ENCODE data around the gene OR6A2.

DNA sequence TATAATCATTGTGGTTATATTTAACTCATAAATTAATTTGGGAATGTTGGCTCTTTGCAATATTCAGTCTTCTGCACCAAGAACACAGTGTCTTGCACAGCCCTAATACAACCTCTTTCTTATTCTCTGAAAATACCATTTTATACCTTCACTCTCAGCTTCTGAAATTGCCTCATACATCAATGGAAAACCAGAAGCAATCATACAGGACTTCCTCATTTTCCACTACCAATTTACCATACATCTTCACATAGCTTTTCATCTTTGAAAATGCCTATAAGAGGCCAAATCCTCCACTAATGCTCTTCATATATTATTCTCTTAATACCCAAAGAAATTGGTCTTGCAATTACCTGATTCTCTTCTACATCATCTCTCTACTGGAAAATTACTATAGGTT is 21.0 kb downstream of the OR6A2 start:
- TF ChIP-seq, protein P1, sequence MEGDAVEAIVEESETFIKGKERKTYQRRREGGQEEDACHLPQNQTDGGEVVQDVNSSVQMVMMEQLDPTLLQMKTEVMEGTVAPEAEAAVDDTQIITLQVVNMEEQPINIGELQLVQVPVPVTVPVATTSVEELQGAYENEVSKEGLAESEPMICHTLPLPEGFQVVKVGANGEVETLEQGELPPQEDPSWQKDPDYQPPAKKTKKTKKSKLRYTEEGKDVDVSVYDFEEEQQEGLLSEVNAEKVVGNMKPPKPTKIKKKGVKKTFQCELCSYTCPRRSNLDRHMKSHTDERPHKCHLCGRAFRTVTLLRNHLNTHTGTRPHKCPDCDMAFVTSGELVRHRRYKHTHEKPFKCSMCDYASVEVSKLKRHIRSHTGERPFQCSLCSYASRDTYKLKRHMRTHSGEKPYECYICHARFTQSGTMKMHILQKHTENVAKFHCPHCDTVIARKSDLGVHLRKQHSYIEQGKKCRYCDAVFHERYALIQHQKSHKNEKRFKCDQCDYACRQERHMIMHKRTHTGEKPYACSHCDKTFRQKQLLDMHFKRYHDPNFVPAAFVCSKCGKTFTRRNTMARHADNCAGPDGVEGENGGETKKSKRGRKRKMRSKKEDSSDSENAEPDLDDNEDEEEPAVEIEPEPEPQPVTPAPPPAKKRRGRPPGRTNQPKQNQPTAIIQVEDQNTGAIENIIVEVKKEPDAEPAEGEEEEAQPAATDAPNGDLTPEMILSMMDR (conservative IDR thresholded peaks at IDR 0.05; ENCODE audit: low read depth, low read length) = no peak
- TF ChIP-seq EZH2 (IDR thresholded peaks at IDR 0.05; ENCODE audit: low read length, unreplicated experiment) = no peak
- no peak for TF ChIP-seq EZH2phosphoT487 (IDR thresholded peaks at IDR 0.05; ENCODE audit: borderline replicate concordance, low read length)
